Ishikawa (cell line): Measurements from ENCODE around the gene RAB37.

Experiments
- EP300 ChIP-seq: IDR thresholded peaks from 2 replicates; pipeline ENCODE4 v1.6.1; 2012; ENCODE audit warnings: borderline replicate concordance
- RAD21 ChIP-seq: IDR thresholded peaks from 2 replicates; pipeline ENCODE4 v1.6.1; 2012; ENCODE audit warnings: low read depth

DNA sequence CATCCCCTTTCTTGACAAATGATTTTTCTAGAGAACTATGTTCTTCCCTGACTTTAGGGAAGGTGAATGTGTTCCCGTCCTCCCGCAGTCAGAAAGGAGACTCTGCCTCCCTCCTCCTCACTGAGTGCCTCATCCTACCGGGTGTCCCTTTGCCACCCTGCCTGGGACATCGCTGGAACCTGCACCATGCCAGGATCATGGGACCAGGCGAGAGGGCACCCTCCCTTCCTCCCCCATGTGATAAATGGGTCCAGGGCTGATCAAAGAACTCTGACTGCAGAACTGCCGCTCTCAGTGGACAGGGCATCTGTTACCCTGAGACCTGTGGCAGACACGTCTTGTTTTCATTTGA lies 31.7 kb downstream of the RAB37 start:
- no peak for TF ChIP-seq RAD21
- TF ChIP-seq EP300: no peak
